Germinal center (tissue), 1 donor: Measurements from ENCODE around the gene STAU1.
"Not testable (repeated sequence)": the region's sequence is repeated elsewhere in the genome, so short reads cannot be mapped to it uniquely, and the experiment has no call there.

ENCODE experiments used
- DNase-seq: peaks from one replicate; pipeline ENCODE4 v3.0.0; 2012; ENCODE audit warnings: mixed read lengths, low spot score

STAU1 gene

GRCh38 chr20:49122920-49123319 lies 65.2 kb downstream of the STAU1 start:
- no peak for DNase-seq

- DNase-seq, result no peak
Measured at GRCh38 chr20:49119988-49120387, 68.1 kb downstream of the STAU1 start.

- DNase-seq, result no peak
Measured at GRCh38 chr20:49118307-49118706, 69.8 kb downstream of the STAU1 start.

GRCh38 chr20:49115564-49115963 lies 72.6 kb downstream of the STAU1 start:
- no peak for DNase-seq

- DNase-seq, result no peak
Measured at GRCh38 chr20:49112596-49113274, 75.4 kb downstream of the STAU1 start.

- DNase-seq, result no peak
Measured at GRCh38 chr20:49110767-49111694, 77.1 kb downstream of the STAU1 start.

- DNase-seq, result no peak
Measured at GRCh38 chr20:49106328-49106727, 81.8 kb downstream of the STAU1 start.

- DNase-seq, result not testable (repeated sequence)
Measured at GRCh38 chr20:49104979-49105547, 83.1 kb downstream of the STAU1 start.

- DNase-seq, result no peak
Measured at GRCh38 chr20:49104365-49104648, 83.8 kb downstream of the STAU1 start.

GRCh38 chr20:49103647-49104364 lies 84.3 kb downstream of the STAU1 start:
- DNase-seq, result no peak

GRCh38 chr20:49103019-49103418 lies 85.1 kb downstream of the STAU1 start:
- DNase-seq, result no peak

GRCh38 chr20:49100972-49101371 lies 87.2 kb downstream of the STAU1 start:
- no peak for DNase-seq

GRCh38 chr20:49100292-49100691 lies 87.8 kb downstream of the STAU1 start:
- not testable (repeated sequence) for DNase-seq

GRCh38 chr20:49099011-49099410 lies 89.1 kb downstream of the STAU1 start:
- DNase-seq, result no peak

GRCh38 chr20:49098136-49098535 lies 90.0 kb downstream of the STAU1 start:
- no peak for DNase-seq

- no peak for DNase-seq
Measured at GRCh38 chr20:49097159-49097558, 91.0 kb downstream of the STAU1 start.

GRCh38 chr20:49096203-49096730 lies 91.9 kb downstream of the STAU1 start:
- DNase-seq, result no peak

GRCh38 chr20:49091762-49092161 lies 96.4 kb downstream of the STAU1 start:
- DNase-seq, result no peak

- DNase-seq, result no peak
Measured at GRCh38 chr20:49091104-49091503, 97.0 kb downstream of the STAU1 start.

- DNase-seq, result not testable (repeated sequence)
Measured at GRCh38 chr20:49082295-49082694, 105.8 kb downstream of the STAU1 start.

GRCh38 chr20:49078310-49078709 lies 109.8 kb downstream of the STAU1 start:
- no peak for DNase-seq

- DNase-seq, result no peak
Measured at GRCh38 chr20:49074521-49074920, 113.6 kb downstream of the STAU1 start.
